A549 treated with DMSO at 1 μM for 4 hours (cell line): ENCODE data around the gene DCUN1D5. TPM values are rescaled to one million over a fixed set of nuclear protein-coding genes. Genes with fewer than 3 reads are reported as not detected.

Source experiments
- total RNA-seq: library from RNA; stranded (reverse); fragments of 200-300 nt; extraction: Qiagen RNA extraction; gene quantifications from 5 replicates; pipeline ENCODE4 v1.2.3, GENCODE V29; 2022; ENCODE audit warnings: low read depth

The DCUN1D5 gene
- 63.2 to 72.1 TPM (median 67.9 TPM) in 5 replicates for total RNA-seq

GRCh38 chr11:103091801-103092524, at the start of gene DCUN1D5:
Gene DCUN1D5 (minus strand): TSS chr11:103092160. CDS start chr11:103091872, 288 bp downstream.

DNA sequence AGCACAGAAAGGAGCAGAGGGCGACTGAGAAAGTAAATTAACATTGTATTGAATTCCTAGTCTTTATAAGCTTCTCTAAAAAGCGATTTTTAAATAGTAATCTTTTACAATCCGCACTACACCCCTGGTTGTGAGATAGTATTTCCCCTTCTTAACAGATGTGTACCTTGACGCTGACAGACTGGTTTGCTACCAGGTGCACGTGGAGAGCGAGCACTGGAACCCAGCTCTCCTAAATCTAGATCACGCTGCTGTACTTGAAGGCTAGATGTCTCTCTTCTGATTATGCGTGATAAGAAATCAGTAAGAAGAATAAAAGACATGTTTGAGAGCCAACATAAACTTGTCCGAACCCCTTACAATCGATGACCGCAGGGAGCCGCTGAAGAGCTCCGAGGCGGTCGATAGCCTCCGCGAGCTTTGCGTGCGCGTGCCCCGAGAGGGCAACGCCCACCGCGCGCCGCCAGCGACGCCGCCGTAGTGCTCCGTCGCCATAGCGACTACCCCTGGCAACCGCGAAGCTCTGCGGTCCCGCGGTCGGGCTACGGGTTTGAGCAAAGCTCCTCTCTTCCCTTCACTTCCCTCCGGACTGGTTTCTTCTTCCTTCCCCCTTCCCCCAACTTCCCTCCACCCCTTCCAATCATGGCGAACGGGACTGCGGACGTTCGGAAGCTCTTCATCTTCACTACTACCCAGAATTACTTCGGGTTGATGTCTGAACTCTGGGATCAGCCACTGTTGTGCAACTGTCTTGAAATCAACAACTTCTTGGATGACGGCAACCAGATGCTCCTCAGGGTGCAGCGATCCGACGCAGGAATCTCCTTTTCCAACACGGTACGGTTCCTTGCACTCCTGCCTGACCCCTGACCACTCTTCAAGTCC, 17.2 kb upstream of the DCUN1D5 start, which contains the start of gene DYNC2H1:
Gene DYNC2H1, plus strand, starts transcription at position 494 of the 885 bp plus-strand sequence. Its CDS starts 149 bp downstream, at position 643.

Other genes starting within 250 kb of the DCUN1D5 start
- 0.08 to 0.13 TPM (median 0.11 TPM) in 5 replicates for gene MMP3, start 248.6 kb downstream of the DCUN1D5 start, total RNA-seq
- gene MMP12, start 217.2 kb downstream of the DCUN1D5 start, total RNA-seq: 0.05 to 0.18 TPM (median 0.06 TPM) in 4 of 5 replicates, not detected in the other
- gene MMP13, start 136.4 kb downstream of the DCUN1D5 start, total RNA-seq: 0.05 TPM in 1 of 5 replicates, not detected in the others
- 6.5 to 8.3 TPM (median 6.8 TPM) in 5 replicates for gene DYNC2H1, start 17.3 kb upstream of the DCUN1D5 start, total RNA-seq